H1 (cell line): ENCODE measurements around the gene PLXNA4. TPM values are rescaled to one million over a fixed set of nuclear protein-coding genes. Genes with fewer than 3 reads are reported as not detected.

Source experiments
- CTCF ChIA-PET: fragments of 300-600 bp; sonication (Branson Sonifier 250); formaldehyde crosslinking; loops from one replicate; lab custom pipeline; 2021; ENCODE audit not compliant: partially characterized antibody; lab: Charles Lee
- POLR2A ChIA-PET: fragments of 300-600 bp; sonication (Branson Sonifier 250); formaldehyde crosslinking; loops from one replicate; lab custom pipeline; 2021; ENCODE audit warnings: inconsistent platforms; ENCODE audit not compliant: partially characterized antibody; lab: Charles Lee
- DNase-seq, 2 experiments: peaks; one replicate each; pipeline versions ENCODE4 v3.0.0 to v3.0.0-alpha.2; 2010 to 2022; ENCODE audit warnings: low spot score in 2 of 2, low read depth in 1 of 2, mixed read lengths in 1 of 2
- FAIRE-seq: peaks from 2 replicates; lab custom pipeline; 2011; peaks lifted over from hg19 to GRCh38; lab: Jason Lieb, UNC
- H2AFZ ChIP-seq: 2 replicates; pipeline ENCODE4 v1.8.1; 2012; ENCODE audit warnings: low read length, inconsistent platforms
- H2AK5ac ChIP-seq: 2 replicates; pipeline ENCODE4 v1.6.1; 2013; ENCODE audit warnings: low read depth, low read length
- H2BK120ac ChIP-seq: replicated peaks from 2 replicates; pipeline ENCODE3; 2013; ENCODE audit warnings: low read depth, low read length, inconsistent platforms
- H2BK12ac ChIP-seq: 2 replicates; pipeline ENCODE4 v1.6.1; 2013; ENCODE audit warnings: low read depth, low read length
- H2BK15ac ChIP-seq: 2 replicates; pipeline ENCODE4 v1.6.1; 2013; ENCODE audit warnings: low read length
- H2BK20ac ChIP-seq: 2 replicates; pipeline ENCODE4 v1.6.1; 2013; ENCODE audit warnings: low read length
- H2BK5ac ChIP-seq: 2 replicates; pipeline ENCODE4 v1.6.1; 2013; ENCODE audit warnings: low read depth, low read length
- H3K14ac ChIP-seq: 2 replicates; pipeline ENCODE4 v1.6.1; 2013; ENCODE audit warnings: inconsistent platforms; ENCODE audit not compliant: insufficient read length
- H3K18ac ChIP-seq: 2 replicates; pipeline ENCODE4 v1.6.1; 2013; ENCODE audit warnings: low read length; ENCODE audit errors: extremely low read depth
- H3K23ac ChIP-seq: 2 replicates; pipeline ENCODE4 v1.6.1; 2013; ENCODE audit warnings: inconsistent platforms; ENCODE audit not compliant: insufficient read length
- H3K23me2 ChIP-seq: 2 replicates; pipeline ENCODE4 v1.6.1; 2013; ENCODE audit warnings: low read depth, low read length
- H3K27ac ChIP-seq: 2 replicates; pipeline ENCODE4 v1.6.1; 2011; ENCODE audit warnings: low read depth, low read length, inconsistent platforms
- H3K27me3 ChIP-seq, 4 experiments: replicated peaks in 1 of 4; 1 replicate in 1 of 4; 2 replicates in 3 of 4; pipeline versions ENCODE4 v1.6.1 to v1.8.1; 2011 to 2013; ENCODE audit warnings: low read length in 3 of 4, mild to moderate bottlenecking in 3 of 4, inconsistent platforms in 2 of 4, mixed read lengths in 2 of 4, moderate library complexity in 1 of 4; ENCODE audit not compliant: control insufficient read depth in 3 of 4, insufficient read depth in 3 of 4; ENCODE audit errors: extremely low read depth in 1 of 4
- H3K36me3 ChIP-seq, 4 experiments: 2 replicates each; pipeline versions ENCODE4 v1.6.1 to v1.8.1; 2011 to 2013; ENCODE audit warnings: mild to moderate bottlenecking in 4 of 4, low read length in 3 of 4, moderate library complexity in 2 of 4, control low read depth in 1 of 4, inconsistent platforms in 1 of 4; ENCODE audit not compliant: insufficient read depth in 4 of 4, control insufficient read depth in 2 of 4
- H3K4ac ChIP-seq: replicated peaks from 2 replicates; pipeline ENCODE3; 2013; ENCODE audit warnings: low read length, low read depth, mixed read lengths, inconsistent platforms; ENCODE audit not compliant: insufficient read length
- H3K4me1 ChIP-seq, 4 experiments: replicated peaks in 1 of 4; 1 replicate in 1 of 4; 2 replicates in 3 of 4; pipeline versions ENCODE4 v1.6.1 to v1.8.1; 2011 to 2013; ENCODE audit warnings: low read length in 3 of 4, inconsistent platforms in 2 of 4, mixed read lengths in 1 of 4; ENCODE audit not compliant: insufficient read depth in 4 of 4, control insufficient read depth in 3 of 4
- H3K4me2 ChIP-seq, 2 experiments: 2 replicates each; pipeline versions ENCODE4 v1.6.1 to v1.8.1; 2011 to 2013; ENCODE audit warnings: low read depth in 2 of 2, low read length in 2 of 2, control low read depth in 1 of 2, inconsistent platforms in 1 of 2, mild to moderate bottlenecking in 1 of 2; ENCODE audit not compliant: insufficient read depth in 1 of 2
- H3K4me3 ChIP-seq, 4 experiments: fragments of 200-600, 300-600 bp in 1 of 4; sonication (generic), shearing (Covaris generic), sonication (Bioruptor Twin) in 1 of 4; 2 replicates each; pipeline versions ENCODE4 v1.5.1 to v1.8.1; 2011 to 2016; ENCODE audit warnings: low read length in 4 of 4, low read depth in 3 of 4, control low read depth in 2 of 4, inconsistent platforms in 2 of 4, mild to moderate bottlenecking in 2 of 4, mixed read lengths in 1 of 4, moderate library complexity in 1 of 4; ENCODE audit not compliant: insufficient read depth in 2 of 4; ENCODE audit errors: extremely low read depth in 1 of 4
- H3K56ac ChIP-seq: replicated peaks from 2 replicates; pipeline ENCODE3; 2013; ENCODE audit warnings: low read depth, mild to moderate bottlenecking, mixed read lengths, low read length, inconsistent platforms; ENCODE audit not compliant: insufficient read length
- H3K79me1 ChIP-seq: 2 replicates; pipeline ENCODE4 v1.6.1; 2013; ENCODE audit warnings: low read depth, low read length, control low read depth
- H3K79me2 ChIP-seq, 2 experiments: 2 replicates each; pipeline versions ENCODE4 v1.6.1 to v1.8.1; 2012 to 2013; ENCODE audit warnings: low read length in 2 of 2, mild to moderate bottlenecking in 2 of 2, inconsistent platforms in 1 of 2; ENCODE audit not compliant: insufficient read depth in 2 of 2, control insufficient read depth in 1 of 2
- H3K9ac ChIP-seq, 4 experiments: replicated peaks in 1 of 4; 1 replicate in 1 of 4; 2 replicates in 3 of 4; pipeline versions ENCODE4 v1.6.1 to v1.8.1; 2011 to 2013; ENCODE audit warnings: low read depth in 3 of 4, low read length in 3 of 4, control low read depth in 2 of 4, mild to moderate bottlenecking in 2 of 4, moderate library complexity in 2 of 4, inconsistent platforms in 1 of 4; ENCODE audit errors: extremely low read depth in 1 of 4
- H3K9me3 ChIP-seq, 2 experiments: 2 replicates each; pipeline versions ENCODE4 v1.6.1 to v1.8.1; 2012 to 2013; ENCODE audit warnings: mild to moderate bottlenecking in 2 of 2, moderate library complexity in 2 of 2, control low read depth in 1 of 2, inconsistent platforms in 1 of 2, low read depth in 1 of 2, low read length in 1 of 2, mixed read lengths in 1 of 2; ENCODE audit not compliant: insufficient read depth in 2 of 2
- H4K20me1 ChIP-seq, 2 experiments: replicated peaks in 1 of 2; 2 replicates each; pipeline versions ENCODE3 to v1.8.1; 2011 to 2013; ENCODE audit warnings: inconsistent platforms in 2 of 2, low read length in 2 of 2, mild to moderate bottlenecking in 1 of 2; ENCODE audit not compliant: insufficient read depth in 2 of 2, control insufficient read depth in 1 of 2
- H4K5ac ChIP-seq: 2 replicates; pipeline ENCODE4 v1.6.1; 2013; ENCODE audit warnings: low read length, low read depth, mixed read lengths, inconsistent platforms; ENCODE audit not compliant: insufficient read length
- H4K8ac ChIP-seq: 2 replicates; pipeline ENCODE4 v1.8.0; 2013; ENCODE audit warnings: mild to moderate bottlenecking, moderate library complexity, low read length, inconsistent platforms; ENCODE audit not compliant: insufficient read depth; ENCODE audit errors: extremely low read depth
- H4K91ac ChIP-seq: replicated peaks from 2 replicates; pipeline ENCODE3; 2013; ENCODE audit warnings: low read length, mixed read lengths, inconsistent platforms; ENCODE audit not compliant: insufficient read length
- KDM1A ChIP-seq: fragments of 200-600, 300-600 bp; sonication (generic); IDR thresholded peaks from 2 replicates; pipeline ENCODE4 v1.7.1; 2016; ENCODE audit warnings: mild to moderate bottlenecking, low read length, borderline replicate concordance
- RNF2 ChIP-seq: fragments of 200-900, 300-1000 bp; sonication (generic); IDR thresholded peaks from 2 replicates; pipeline ENCODE4 v1.7.1; 2016; ENCODE audit warnings: borderline replicate concordance, low read depth, mild to moderate bottlenecking, antibody characterized with exemption, low read length; ENCODE audit not compliant: poor library complexity, severe bottlenecking; ENCODE audit errors: missing control alignments
- YY1 ChIP-seq: IDR thresholded peaks from 2 replicates; pipeline ENCODE4 v1.6.1; 2011; ENCODE audit warnings: low read depth, mild to moderate bottlenecking, low read length
- WGBS, 2 experiments: shearing (Covaris generic) in 1 of 2; methylation state at CpG; one replicate each; pipeline versions ENCODE4 v1.1.6 to v1.1.7; 2013 to 2015; ENCODE audit warnings: low lambda C conversion rate in 2 of 2, mixed read lengths in 2 of 2, inconsistent platforms in 1 of 2, low coverage in 1 of 2, missing lambda C conversion rate in 1 of 2; ENCODE audit not compliant: insufficient replicate concordance in 2 of 2, insufficient coverage in 1 of 2, insufficient read length in 1 of 2; ENCODE audit errors: extremely low coverage in 1 of 2, missing lambda C conversion rate in 1 of 2; 5-methylcytosine and 5-hydroxymethylcytosine counted together
- polyA plus RNA-seq, 7 experiments: library from polyadenylated mRNA; depleted of rRNA in 3 of 7; stranded (reverse) in 5 of 7; unstranded in 2 of 7; fragments of >200 nt in 5 of 7; fragments of 200-250 nt in 2 of 7; gene quantifications; 1 replicate in 5 of 7; 2 replicates in 1 of 7; 4 replicates in 1 of 7; pipeline versions ENCODE4 v1.2.1 to v1.2.3, GENCODE V29; 2011 to 2013; ENCODE audit warnings: missing spikeins in 2 of 7, mixed read lengths in 2 of 7
- total RNA-seq: library from RNA; stranded (reverse); fragmentation: NEBNext Ultra II Directional; extraction: Animal tissue kit (Norgen Biotek cat#: 25700); gene quantifications from 2 replicates; pipeline ENCODE4 v1.2.1, GENCODE V29; 2021

The PLXNA4 gene
- total and polyA plus RNA-seq, 2 of the 8 experiments (the other 6 are each of a cell fraction or from before 2014, with no cell fraction given) = 0.76 to 0.79 TPM

DNA sequence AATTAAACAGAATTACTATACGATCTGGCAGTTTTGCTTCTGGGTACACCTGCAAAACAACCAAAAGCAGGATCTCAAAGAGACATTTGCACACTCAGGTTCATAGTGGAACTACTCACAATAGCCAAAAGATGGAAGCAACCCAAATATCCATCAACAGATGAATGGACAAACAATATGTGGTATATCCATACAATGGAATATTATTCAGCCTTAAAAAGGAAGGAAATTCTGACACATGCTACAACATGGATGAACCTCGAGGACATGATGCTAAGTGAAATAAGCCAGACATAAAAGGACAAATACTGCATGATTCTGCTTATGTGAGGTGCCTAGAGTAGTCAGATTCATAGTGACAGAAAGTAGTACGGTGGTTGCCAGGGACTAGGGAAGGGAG lies 330.7 kb downstream of the PLXNA4 start:
- Histone ChIP-seq H4K5ac (no peak overlapping the region), H3K36me3 (no peaks in the 10 kb centered on the region), H2AFZ (no peak overlapping the region), H3K79me1 (no peaks in the 10 kb centered on the region), H3K27me3 (no peaks in the 10 kb centered on the region; a peak in 1 of 7 replicates), H2BK20ac (no peak overlapping the region), H4K91ac (no peak overlapping the region), H3K4me3 (no peak overlapping the region), H3K23ac (no peak overlapping the region), H3K9ac (no peak overlapping the region), H2BK5ac (no peak overlapping the region), H3K79me2 (no peaks in the 10 kb centered on the region), H3K27ac (no peak overlapping the region), H3K4ac (no peak overlapping the region), H3K14ac (no peak overlapping the region), H3K56ac (no peak overlapping the region), H4K20me1 (no peaks in the 10 kb centered on the region), H3K4me1 (peaks cover 3 to 11% (median 9%) of the 10 kb centered on the region in 4 experiments; a peak in 6 of 7 replicates), H2BK120ac (no peak overlapping the region), H4K8ac (no peak overlapping the region), H2BK15ac (no peak overlapping the region), H2BK12ac (no peak overlapping the region), H3K18ac (no peak overlapping the region), H3K9me3 (peaks cover 0 to 8% of the 10 kb centered on the region in 2 experiments; a peak in 3 of 4 replicates), H3K23me2 (no peaks in the 10 kb centered on the region), H3K4me2 (no peak overlapping the region), H2AK5ac (no peak overlapping the region)
- DNase-seq (no peak), FAIRE-seq (no peak)
- ChIA-PET CTCF (interaction anchor here (1.5 kb wide), 1 partner anchor 13 kb away, joined by 3 read pairs; no protein-coding TSS in a partner anchor), POLR2A (no interaction called here)
- TF ChIP-seq YY1 = no peak
- TF ChIP-seq RNF2 = no peak
- TF ChIP-seq KDM1A = peak; percentile 60; the same call in 1 of the 2 replicates
- 80% methylated on average over 3 of the region's 3 CpGs; no CpG with 5 or more reads in 1 of the 2 experiments for WGBS, 2 experiments
